Measurements from ENCODE around the gene IGFL4.

IGFL4 gene

GRCh38 chr19:46014534-46014933, 26.3 kb downstream of the IGFL4 start:
- in situ Hi-C loops (cut with MboI; ENCODE audit: low sequenced_read_pairs, unreplicated experiment): no loop called here
- no peak for TF ChIP-seq CTCF (IDR thresholded peaks at IDR 0.05; ENCODE audit: borderline replicate concordance, control extremely low read depth, extremely low read depth, insufficient read depth, missing control alignments)
- no peak for DNase-seq (ENCODE audit: low spot score)

GRCh38 chr19:46009530-46010510, 31.0 kb downstream of the IGFL4 start:
- peak; percentile 80 for DNase-seq (ENCODE audit: low spot score)
- peak; percentile 76 for TF ChIP-seq CTCF (IDR thresholded peaks at IDR 0.05; ENCODE audit: borderline replicate concordance, control extremely low read depth, extremely low read depth, insufficient read depth, missing control alignments)
- in situ Hi-C loops (cut with MboI; ENCODE audit: low sequenced_read_pairs, unreplicated experiment): no loop called here

- in situ Hi-C loops (cut with MboI; ENCODE audit: low sequenced_read_pairs, unreplicated experiment): no loop called here
- TF ChIP-seq CTCF (IDR thresholded peaks at IDR 0.05; ENCODE audit: borderline replicate concordance, control extremely low read depth, extremely low read depth, insufficient read depth, missing control alignments): no peak
- no peak for DNase-seq (ENCODE audit: low spot score)
Observed at GRCh38 chr19:46006411-46006810, 34.4 kb downstream of the IGFL4 start.

GRCh38 chr19:46002678-46003275, 38.0 kb downstream of the IGFL4 start:
- DNase-seq (ENCODE audit: low spot score): no peak
- no peak for TF ChIP-seq CTCF (IDR thresholded peaks at IDR 0.05; ENCODE audit: borderline replicate concordance, control extremely low read depth, extremely low read depth, insufficient read depth, missing control alignments)
- in situ Hi-C loops (cut with MboI; ENCODE audit: low sequenced_read_pairs, unreplicated experiment): no loop called here

GRCh38 chr19:46000491-46001246, 40.1 kb downstream of the IGFL4 start:
- TF ChIP-seq CTCF (IDR thresholded peaks at IDR 0.05; ENCODE audit: borderline replicate concordance, control extremely low read depth, extremely low read depth, insufficient read depth, missing control alignments): no peak
- in situ Hi-C loops (cut with MboI; ENCODE audit: low sequenced_read_pairs, unreplicated experiment): no loop called here
- peak; percentile 88 for DNase-seq (ENCODE audit: low spot score)

GRCh38 chr19:45999653-46000121, 41.1 kb downstream of the IGFL4 start:
- in situ Hi-C loops (cut with MboI; ENCODE audit: low sequenced_read_pairs, unreplicated experiment): no loop called here
- DNase-seq (ENCODE audit: low spot score): no peak
- no peak for TF ChIP-seq CTCF (IDR thresholded peaks at IDR 0.05; ENCODE audit: borderline replicate concordance, control extremely low read depth, extremely low read depth, insufficient read depth, missing control alignments)
